ENCODE results near the gene GALP.

GALP gene

DNA sequence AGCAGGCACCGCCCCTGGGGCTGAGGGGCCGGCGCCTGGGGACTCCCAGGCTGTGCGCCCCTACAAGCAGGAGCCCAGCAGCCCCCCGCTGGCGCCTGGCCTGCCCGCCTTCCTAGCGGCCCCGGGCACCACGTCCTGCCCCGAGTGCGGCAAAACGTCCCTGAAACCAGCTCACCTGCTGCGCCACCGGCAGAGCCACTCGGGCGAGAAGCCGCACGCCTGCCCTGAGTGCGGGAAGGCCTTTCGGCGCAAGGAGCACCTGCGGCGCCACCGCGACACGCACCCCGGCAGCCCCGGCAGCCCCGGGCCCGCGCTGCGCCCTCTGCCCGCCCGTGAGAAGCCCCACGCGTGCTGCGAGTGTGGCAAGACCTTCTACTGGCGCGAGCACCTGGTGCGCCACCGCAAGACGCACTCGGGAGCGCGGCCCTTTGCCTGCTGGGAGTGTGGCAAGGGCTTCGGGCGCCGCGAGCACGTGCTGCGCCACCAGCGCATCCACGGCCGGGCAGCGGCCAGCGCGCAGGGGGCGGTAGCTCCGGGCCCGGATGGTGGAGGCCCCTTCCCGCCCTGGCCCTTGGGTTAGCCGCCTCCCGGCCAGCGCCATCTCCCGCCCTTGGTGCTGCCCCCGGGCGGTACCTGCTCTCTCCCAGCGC lies 16.1 kb upstream of the GALP start:
- TF ChIP-seq EZH2phosphoT487 (conservative IDR thresholded peaks at IDR 0.05; ENCODE audit: low read length), result no peak
- TF ChIP-seq, protein P1, sequence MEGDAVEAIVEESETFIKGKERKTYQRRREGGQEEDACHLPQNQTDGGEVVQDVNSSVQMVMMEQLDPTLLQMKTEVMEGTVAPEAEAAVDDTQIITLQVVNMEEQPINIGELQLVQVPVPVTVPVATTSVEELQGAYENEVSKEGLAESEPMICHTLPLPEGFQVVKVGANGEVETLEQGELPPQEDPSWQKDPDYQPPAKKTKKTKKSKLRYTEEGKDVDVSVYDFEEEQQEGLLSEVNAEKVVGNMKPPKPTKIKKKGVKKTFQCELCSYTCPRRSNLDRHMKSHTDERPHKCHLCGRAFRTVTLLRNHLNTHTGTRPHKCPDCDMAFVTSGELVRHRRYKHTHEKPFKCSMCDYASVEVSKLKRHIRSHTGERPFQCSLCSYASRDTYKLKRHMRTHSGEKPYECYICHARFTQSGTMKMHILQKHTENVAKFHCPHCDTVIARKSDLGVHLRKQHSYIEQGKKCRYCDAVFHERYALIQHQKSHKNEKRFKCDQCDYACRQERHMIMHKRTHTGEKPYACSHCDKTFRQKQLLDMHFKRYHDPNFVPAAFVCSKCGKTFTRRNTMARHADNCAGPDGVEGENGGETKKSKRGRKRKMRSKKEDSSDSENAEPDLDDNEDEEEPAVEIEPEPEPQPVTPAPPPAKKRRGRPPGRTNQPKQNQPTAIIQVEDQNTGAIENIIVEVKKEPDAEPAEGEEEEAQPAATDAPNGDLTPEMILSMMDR (IDR thresholded peaks at IDR 0.05; ENCODE audit: insufficient read depth, low read length, poor library complexity, severe bottlenecking), result no peak
- Histone ChIP-seq H3K9me2 (replicated peaks; ENCODE audit: insufficient read depth, low read length) (no peaks in the 10 kb centered on the region), H3K9ac (ENCODE audit: low read length) (no peak overlapping the region), H3K27ac (ENCODE audit: low read depth, low read length) (no peak overlapping the region), H3K79me2 (ENCODE audit: insufficient read depth, low read length) (no peaks in the 10 kb centered on the region), H3K27me3 (ENCODE audit: low read length) (no peaks in the 10 kb centered on the region), H4K20me1 (ENCODE audit: low read depth, low read length) (no peaks in the 10 kb centered on the region), H3K36me3 (ENCODE audit: low read length) (no peaks in the 10 kb centered on the region), H3K4me3 (ENCODE audit: insufficient read depth, low read length, poor library complexity, severe bottlenecking) (no peak overlapping the region), H3K4me2 (ENCODE audit: low read depth, low read length, poor library complexity, severe bottlenecking) (no peak overlapping the region), H2AFZ (ENCODE audit: low read depth, low read length, severe bottlenecking) (no peak overlapping the region), H3K9me3 (ENCODE audit: insufficient read depth, low read length) (no peaks in the 10 kb centered on the region), H3F3A (ENCODE audit: insufficient read depth) (no peaks in the 10 kb centered on the region)

DNA sequence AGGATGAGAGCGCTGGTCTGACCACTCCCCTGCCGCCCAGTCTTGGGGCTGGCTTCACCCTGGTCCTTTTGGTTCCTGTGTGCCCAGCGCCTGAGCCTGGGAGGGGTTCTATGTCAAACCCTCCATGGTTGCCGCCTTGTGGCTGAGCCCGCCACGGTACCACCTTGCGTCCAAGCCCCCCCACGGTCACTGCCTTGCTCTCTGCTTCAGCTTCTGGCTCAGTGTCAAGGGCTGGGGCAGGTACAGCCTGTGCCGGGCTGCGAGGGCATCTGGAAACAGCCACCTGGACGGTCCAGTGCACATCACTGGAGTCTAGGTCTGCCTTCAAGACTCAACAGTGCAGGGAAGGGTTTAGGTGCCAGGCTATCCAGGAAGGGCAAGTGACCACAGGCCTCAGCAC lies 14.3 kb upstream of the GALP start:
- Histone ChIP-seq H3K9me3 (ENCODE audit: insufficient read depth, low read length) (no peaks in the 10 kb centered on the region), H3K9me2 (replicated peaks; ENCODE audit: insufficient read depth, low read length) (no peaks in the 10 kb centered on the region), H3K36me3 (ENCODE audit: low read length) (no peaks in the 10 kb centered on the region), H3F3A (ENCODE audit: insufficient read depth) (no peaks in the 10 kb centered on the region), H4K20me1 (ENCODE audit: low read depth, low read length) (no peaks in the 10 kb centered on the region), H2AFZ (ENCODE audit: low read depth, low read length, severe bottlenecking) (no peak overlapping the region), H3K27me3 (ENCODE audit: low read length) (no peaks in the 10 kb centered on the region), H3K9ac (ENCODE audit: low read length) (no peak overlapping the region), H3K4me2 (ENCODE audit: low read depth, low read length, poor library complexity, severe bottlenecking) (no peak overlapping the region), H3K27ac (ENCODE audit: low read depth, low read length) (no peak overlapping the region), H3K79me2 (ENCODE audit: insufficient read depth, low read length) (no peaks in the 10 kb centered on the region), H3K4me3 (ENCODE audit: insufficient read depth, low read length, poor library complexity, severe bottlenecking) (no peak overlapping the region)
- no peak for TF ChIP-seq EZH2phosphoT487 (conservative IDR thresholded peaks at IDR 0.05; ENCODE audit: low read length)
- TF ChIP-seq, protein P1 (IDR thresholded peaks at IDR 0.05; ENCODE audit: insufficient read depth, low read length, poor library complexity, severe bottlenecking), result no peak

DNA sequence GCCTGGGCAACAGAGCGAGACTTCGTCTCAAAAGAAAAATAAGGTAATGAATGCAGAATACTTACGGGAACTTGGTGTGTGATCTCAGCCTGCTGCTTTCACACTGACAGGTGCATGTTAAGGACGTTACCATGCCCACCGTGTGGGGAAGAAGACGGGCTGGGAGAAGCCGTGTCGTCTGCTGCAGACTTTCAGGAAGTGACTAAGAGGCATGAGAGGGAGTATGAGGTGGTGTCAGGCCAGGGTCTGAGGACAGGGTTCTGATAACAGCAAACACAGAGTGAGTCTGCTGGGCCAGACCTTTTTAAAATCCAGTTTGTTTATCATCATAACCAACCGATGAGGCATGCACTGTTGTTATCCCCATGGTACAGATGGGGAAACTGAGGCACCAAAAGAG lies 13.6 kb upstream of the GALP start:
- Histone ChIP-seq H3K27ac (ENCODE audit: low read depth, low read length) (no peak overlapping the region), H3K27me3 (ENCODE audit: low read length) (no peaks in the 10 kb centered on the region), H3K4me3 (ENCODE audit: insufficient read depth, low read length, poor library complexity, severe bottlenecking) (no peak overlapping the region), H3K9ac (ENCODE audit: low read length) (no peak overlapping the region), H3K4me2 (ENCODE audit: low read depth, low read length, poor library complexity, severe bottlenecking) (no peak overlapping the region), H4K20me1 (ENCODE audit: low read depth, low read length) (no peaks in the 10 kb centered on the region), H2AFZ (ENCODE audit: low read depth, low read length, severe bottlenecking) (no peak overlapping the region), H3K9me2 (replicated peaks; ENCODE audit: insufficient read depth, low read length) (no peaks in the 10 kb centered on the region), H3K79me2 (ENCODE audit: insufficient read depth, low read length) (no peaks in the 10 kb centered on the region), H3K36me3 (ENCODE audit: low read length) (no peaks in the 10 kb centered on the region), H3K9me3 (ENCODE audit: insufficient read depth, low read length) (no peaks in the 10 kb centered on the region), H3F3A (ENCODE audit: insufficient read depth) (no peaks in the 10 kb centered on the region)
- TF ChIP-seq EZH2phosphoT487 (conservative IDR thresholded peaks at IDR 0.05; ENCODE audit: low read length), result no peak
- TF ChIP-seq, protein P1 (IDR thresholded peaks at IDR 0.05; ENCODE audit: insufficient read depth, low read length, poor library complexity, severe bottlenecking), result no peak

Measured in SU-DHL-6 (cell line).